Right lobe of liver (tissue), 6 donors: ENCODE measurements around the gene LCA5L. TPM values are rescaled to one million over a fixed set of nuclear protein-coding genes. Genes with fewer than 3 reads are reported as not detected.

ENCODE experiments used
- ATAC-seq, 4 donors: fragments of 200-7000 bp; cut with Tn5 transposase; one replicate each; pipeline ENCODE4 v1.9.1; 2020; ENCODE audit warnings: mild to moderate bottlenecking in 4 of 4, moderate library complexity in 4 of 4
- DNase-seq, 3 donors: peaks; one replicate each; pipeline ENCODE4 v3.0.0-alpha.2; 2020
- H3K27ac ChIP-seq, 3 donors: fragments of 200-600 bp; one replicate each; pipeline ENCODE4 v1.8.0; 2022
- H3K27me3 ChIP-seq, 2 donors: fragments of 200-600 bp; one replicate each; pipeline ENCODE4 v1.8.0; 2022
- H3K36me3 ChIP-seq, 4 donors: fragments of 200-600 bp; sonication (generic) in 1 of 4; one replicate each; pipeline versions ENCODE4 v1.5.1 to v1.8.0; 2017 to 2022; ENCODE audit warnings: control low read depth in 1 of 4
- H3K4me1 ChIP-seq, 4 donors: fragments of 200-600 bp; sonication (generic) in 1 of 4; one replicate each; pipeline versions ENCODE4 v1.5.1 to v1.8.0; 2017 to 2022; ENCODE audit warnings: control low read depth in 1 of 4
- H3K4me3 ChIP-seq, 3 donors: fragments of 200-600 bp; one replicate each; pipeline ENCODE4 v1.8.0; 2022
- H3K9me3 ChIP-seq, 4 donors: fragments of 200-600 bp; sonication (generic) in 1 of 4; one replicate each; pipeline versions ENCODE4 v1.5.1 to v1.8.0; 2017 to 2022; ENCODE audit warnings: control low read depth in 1 of 4
- POLR2A ChIP-seq: fragments of 450-650 bp; IDR thresholded peaks from one replicate; pipeline ENCODE4 v1.6.1; 2017; ENCODE audit warnings: antibody characterized with exemption, mild to moderate bottlenecking
- WGBS: methylation state at CpG from one replicate; pipeline ENCODE4 v1.1.6; 2018; ENCODE audit warnings: low coverage, low lambda C conversion rate; ENCODE audit not compliant: insufficient coverage; ENCODE audit errors: missing lambda C conversion rate; 5-methylcytosine and 5-hydroxymethylcytosine counted together
- intact Hi-C, 2 donors: fragments of 100-400 bp; cut with DNase I; formaldehyde crosslinking; loops; one replicate each; pipeline versions ENCODE4 v1.11.2 to v1.14.1; 2022
- total RNA-seq, 6 experiments: library from RNA; depleted of rRNA in 2 of 6; stranded (reverse); fragments of >200 nt in 2 of 6; fragmentation: NEBNext Ultra II Directional in 3 of 6; extraction: Animal tissue kit (Norgen Biotek cat#: 25700) in 3 of 6; gene quantifications; one replicate each; pipeline versions ENCODE4 v1.1.0 to v1.2.4, GENCODE V29; 2016 to 2023
- TF ChIP-seq, protein P1 (sequence below), 4 donors: fragments of 200-600 bp in 3 of 4; fragments of 450-650 bp in 1 of 4; IDR thresholded peaks; one replicate each; pipeline versions ENCODE4 v1.5.1 to v1.8.0; 2016 to 2022; ENCODE audit warnings: antibody characterized with exemption in 4 of 4, mild to moderate bottlenecking in 2 of 4
- donor health status: DM: no; HTN: yes; CAD: no.
- donor health status: DM: no; HTN: no; CAD: no.
- donor health status: DM: no; HTN: no; CAD: no.
- donor health status: DM: no; HTN: yes; CAD: no.
- donor health status: DM: no; HTN: yes; CAD: no.

The LCA5L gene
- total RNA-seq, 6 experiments from 2014 or later, result 0.54 to 2.8 (median 1.1) TPM

DNA sequence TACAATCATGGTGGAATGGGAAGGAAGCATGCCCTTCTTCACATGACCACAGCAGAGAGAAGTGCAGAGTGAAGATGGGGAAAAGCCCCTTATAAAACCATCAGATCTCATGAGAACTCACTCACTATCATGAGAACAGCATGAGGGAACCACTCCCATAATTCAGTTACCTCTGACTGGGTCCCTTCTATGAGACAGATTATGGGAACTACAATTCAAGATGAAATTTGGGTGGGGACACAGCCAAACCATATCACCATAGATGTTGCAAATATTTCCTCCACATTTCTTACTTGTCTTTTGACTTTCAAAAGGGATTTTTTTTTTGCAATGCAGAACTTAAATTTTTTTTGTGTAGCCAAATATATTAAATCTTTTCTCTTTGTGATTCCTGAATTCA, 21.0 kb upstream of the LCA5L start:
- Histone ChIP-seq H3K4me3 (no peak overlapping the region), H3K36me3 (no peaks in the 10 kb centered on the region), H3K9me3 (no peaks in the 10 kb centered on the region), H3K27me3 (no peaks in the 10 kb centered on the region), H3K27ac (no peak overlapping the region), H3K4me1 (no peaks in the 10 kb centered on the region)
- TF ChIP-seq POLR2A, result no peak
- TF ChIP-seq, protein P1, sequence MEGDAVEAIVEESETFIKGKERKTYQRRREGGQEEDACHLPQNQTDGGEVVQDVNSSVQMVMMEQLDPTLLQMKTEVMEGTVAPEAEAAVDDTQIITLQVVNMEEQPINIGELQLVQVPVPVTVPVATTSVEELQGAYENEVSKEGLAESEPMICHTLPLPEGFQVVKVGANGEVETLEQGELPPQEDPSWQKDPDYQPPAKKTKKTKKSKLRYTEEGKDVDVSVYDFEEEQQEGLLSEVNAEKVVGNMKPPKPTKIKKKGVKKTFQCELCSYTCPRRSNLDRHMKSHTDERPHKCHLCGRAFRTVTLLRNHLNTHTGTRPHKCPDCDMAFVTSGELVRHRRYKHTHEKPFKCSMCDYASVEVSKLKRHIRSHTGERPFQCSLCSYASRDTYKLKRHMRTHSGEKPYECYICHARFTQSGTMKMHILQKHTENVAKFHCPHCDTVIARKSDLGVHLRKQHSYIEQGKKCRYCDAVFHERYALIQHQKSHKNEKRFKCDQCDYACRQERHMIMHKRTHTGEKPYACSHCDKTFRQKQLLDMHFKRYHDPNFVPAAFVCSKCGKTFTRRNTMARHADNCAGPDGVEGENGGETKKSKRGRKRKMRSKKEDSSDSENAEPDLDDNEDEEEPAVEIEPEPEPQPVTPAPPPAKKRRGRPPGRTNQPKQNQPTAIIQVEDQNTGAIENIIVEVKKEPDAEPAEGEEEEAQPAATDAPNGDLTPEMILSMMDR (IDR thresholded peaks at IDR 0.05), result no peak
- intact Hi-C loops, result no loop called here
- no peak for DNase-seq
- ATAC-seq, result no peak

DNA sequence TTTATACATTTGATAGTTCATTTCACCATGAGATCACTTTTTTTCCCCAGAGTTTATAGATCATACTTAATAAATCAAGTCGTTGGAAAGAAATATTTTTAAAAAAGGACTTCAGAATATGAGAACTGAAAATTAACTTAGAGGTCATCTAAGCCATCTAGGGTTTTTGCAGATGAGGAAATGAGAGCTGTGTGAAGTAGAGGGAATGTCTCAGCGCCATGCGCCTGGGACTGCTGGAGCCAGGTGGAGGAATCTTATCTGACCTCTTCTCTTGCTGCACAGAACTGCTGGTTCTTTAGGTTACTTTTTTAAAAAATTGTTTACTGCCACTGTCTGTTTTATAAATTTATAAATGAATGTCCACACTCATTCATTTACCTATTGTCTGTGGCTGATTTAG, 17.7 kb upstream of the LCA5L start:
- WGBS, result 79% methylated on average over 3 of the region's 3 CpGs
- no peaks in the 10 kb centered on the region for H3K9me3 ChIP-seq
- ATAC-seq (no peak), DNase-seq (no peak)
- intact Hi-C loops, result no loop called here
- no peak overlapping the region for H3K27ac ChIP-seq
- TF ChIP-seq POLR2A, result no peak
- TF ChIP-seq, protein P1 (IDR thresholded peaks at IDR 0.05), result no peak
- H3K4me1 ChIP-seq, result no peaks in the 10 kb centered on the region
- no peaks in the 10 kb centered on the region for H3K36me3 ChIP-seq
- H3K27me3 ChIP-seq, result no peaks in the 10 kb centered on the region
- H3K4me3 ChIP-seq, result no peak overlapping the region

DNA sequence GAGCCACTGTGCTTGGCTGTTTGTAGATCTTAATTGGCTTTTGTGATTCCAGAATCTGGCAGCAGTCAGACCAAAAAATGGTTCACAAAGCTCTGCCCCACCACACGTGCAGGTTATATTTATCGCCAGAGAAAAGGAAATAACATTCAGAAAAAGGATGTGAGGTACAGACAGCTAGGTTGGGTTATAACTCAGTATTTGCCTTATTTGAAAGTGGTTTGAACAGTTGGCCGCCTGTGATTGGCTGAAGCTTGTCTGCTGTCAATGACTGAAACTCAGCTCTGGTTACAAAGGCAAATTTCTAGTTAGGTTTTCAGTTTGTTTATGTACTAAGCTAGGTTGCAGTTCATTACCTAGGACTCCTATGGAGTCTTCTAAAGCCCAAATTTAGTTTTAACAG, 15.8 kb upstream of the LCA5L start:
- ATAC-seq, result no peak
- intact Hi-C loops, result no loop called here
- Histone ChIP-seq H3K36me3 (no peaks in the 10 kb centered on the region), H3K4me3 (no peak overlapping the region), H3K27me3 (no peaks in the 10 kb centered on the region), H3K9me3 (no peaks in the 10 kb centered on the region), H3K27ac (no peak overlapping the region), H3K4me1 (no peaks in the 10 kb centered on the region)
- TF ChIP-seq POLR2A, result no peak
- TF ChIP-seq, protein P1 (IDR thresholded peaks at IDR 0.05), result no peak
- DNase-seq, result no peak
- WGBS, result 69% methylated on average over 3 of the region's 3 CpGs

DNA sequence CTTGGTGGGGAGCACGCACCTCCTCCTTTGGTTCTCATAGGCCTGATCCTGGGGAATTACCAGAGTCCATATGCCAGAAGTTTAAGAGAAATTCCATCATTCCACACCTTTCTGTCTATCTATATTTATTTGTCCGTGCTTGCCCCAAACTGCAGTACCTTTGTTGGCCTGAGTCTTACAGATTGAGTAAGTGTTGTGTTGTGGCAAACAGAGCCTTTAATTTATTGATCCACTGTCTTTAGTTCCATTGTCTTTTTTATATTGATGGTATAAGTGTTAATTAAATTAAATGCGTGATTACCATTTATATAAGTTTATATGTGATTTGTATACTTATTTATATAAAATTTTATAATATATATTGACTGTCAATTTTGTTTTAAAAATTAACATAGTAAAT, 11.1 kb upstream of the LCA5L start:
- Histone ChIP-seq H3K27ac (no peak overlapping the region), H3K9me3 (no peaks in the 10 kb centered on the region), H3K36me3 (no peaks in the 10 kb centered on the region), H3K4me3 (no peak overlapping the region), H3K4me1 (no peaks in the 10 kb centered on the region), H3K27me3 (no peaks in the 10 kb centered on the region)
- intact Hi-C loops, result no loop called here
- DNase-seq (no peak), ATAC-seq (no peak)
- 52% methylated on average over 2 of the region's 3 CpGs for WGBS
- TF ChIP-seq, protein P1 (IDR thresholded peaks at IDR 0.05), result peak; percentile 14 to 24 (median 22)
- no peak for TF ChIP-seq POLR2A
